Right forelimb (tissue), 1 donor: Measurements from ENCODE around the gene EZH1.
"Not testable (repeated sequence)": the region's sequence is repeated elsewhere in the genome, so short reads cannot be mapped to it uniquely, and the experiment has no call there.

Experiments used
- DNase-seq: peaks from one replicate; pipeline ENCODE4 v3.0.0-alpha.2; 2018

Gene EZH1

GRCh38 chr17:42665581-42666001 lies 79.2 kb downstream of the EZH1 start:
- no peak for DNase-seq

DNA sequence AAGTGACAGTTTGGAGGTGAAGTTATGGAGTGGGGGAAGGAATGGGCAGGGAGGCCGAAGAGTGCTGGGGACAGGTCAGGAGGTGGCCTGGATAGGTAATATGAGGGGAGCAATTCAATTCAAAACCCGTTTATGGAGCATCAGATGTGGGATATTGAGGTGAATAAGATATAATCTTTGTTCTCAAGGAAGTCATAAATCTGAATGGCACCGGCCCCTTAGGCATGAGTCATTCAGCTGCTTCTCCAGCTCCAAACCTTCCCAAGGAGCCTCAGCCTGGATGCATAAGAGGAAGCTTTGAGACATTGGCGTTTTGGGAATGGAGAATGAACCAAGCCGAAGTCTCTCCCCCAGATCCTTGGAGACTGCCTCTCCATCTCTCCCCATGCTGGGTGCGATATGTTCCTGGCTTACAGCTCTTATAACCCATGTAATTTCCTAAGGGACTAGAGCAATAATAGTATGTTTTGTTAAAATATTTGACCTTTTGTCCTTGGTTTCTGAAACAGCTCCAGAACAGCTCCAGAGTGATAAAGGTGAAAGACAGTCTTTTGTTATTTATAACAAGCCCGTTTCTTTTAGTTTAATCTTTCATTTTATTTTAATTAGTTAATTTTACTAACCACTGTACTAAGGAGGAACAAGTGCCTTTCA lies 84.0 kb downstream of the EZH1 start:
- no peak for DNase-seq

DNA sequence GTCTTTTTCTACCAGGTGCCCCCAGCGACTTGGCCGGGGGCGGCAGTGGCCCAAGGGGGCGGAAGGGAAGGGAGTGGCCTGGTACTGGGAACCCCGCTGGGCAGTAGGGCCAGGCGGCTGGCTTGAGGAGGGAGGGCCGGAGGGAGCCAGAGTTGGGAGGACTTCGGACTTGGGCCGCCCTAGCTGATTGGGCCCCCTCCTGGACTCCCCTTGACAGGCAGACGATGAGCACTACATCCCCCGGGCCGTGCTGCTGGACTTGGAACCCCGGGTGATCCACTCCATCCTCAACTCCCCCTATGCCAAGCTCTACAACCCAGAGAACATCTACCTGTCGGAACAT lies 84.9 kb downstream of the EZH1 start:
- not testable (repeated sequence) for DNase-seq

GRCh38 chr17:42659079-42659931 lies 85.5 kb downstream of the EZH1 start, which contains the start of gene TUBG2:
TSS of gene TUBG2 (plus strand) at chr17:42659284. CDS start at chr17:42659504, 220 bp downstream.
- peak; percentile 94 for DNase-seq

GRCh38 chr17:42657824-42658588 lies 86.8 kb downstream of the EZH1 start:
- DNase-seq, result no peak

GRCh38 chr17:42655528-42655927 lies 89.3 kb downstream of the EZH1 start:
- no peak for DNase-seq

- DNase-seq, result peak; percentile 84
Observed at GRCh38 chr17:42653179-42654124, 91.4 kb downstream of the EZH1 start.

DNA sequence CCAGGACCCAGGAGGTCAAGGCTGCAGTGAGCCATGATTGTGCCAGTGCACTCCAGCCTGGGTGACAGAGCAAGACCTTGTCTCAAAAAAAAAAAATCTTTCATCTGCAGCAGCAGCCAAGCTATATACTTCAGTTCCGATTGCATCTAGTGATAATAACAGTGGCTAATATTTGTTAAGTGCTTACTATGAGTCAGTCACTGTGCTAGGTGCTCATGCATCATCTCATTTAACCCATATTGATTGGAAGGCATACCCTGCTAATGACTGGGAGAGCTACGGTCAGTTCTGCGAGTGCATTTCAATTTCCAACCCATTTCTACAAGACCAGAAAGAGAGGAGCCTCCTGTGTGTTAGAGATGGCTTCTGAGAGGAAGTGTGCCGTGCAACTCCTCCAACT lies 93.4 kb downstream of the EZH1 start:
- no peak for DNase-seq
